Psoas muscle (tissue), 8 donors: ENCODE data around the gene TBX3. TPM values are rescaled to one million over a fixed set of nuclear protein-coding genes. Genes with fewer than 3 reads are reported as not detected.

Source experiments
- ATAC-seq, 4 donors: fragments of 200-7000 bp; cut with Tn5 transposase; one replicate each; pipeline ENCODE4 v1.9.1; 2020; ENCODE audit warnings: moderate library complexity in 3 of 4, mild to moderate bottlenecking in 2 of 4
- DNase-seq, 2 donors: peaks; one replicate each; pipeline ENCODE4 v3.0.0-alpha.2; 2020
- H3K27ac ChIP-seq: fragments of 200-600 bp; one replicate; pipeline ENCODE4 v1.8.0; 2022
- H3K27me3 ChIP-seq, 3 donors: fragments of 200-600 bp in 1 of 3; one replicate each; pipeline versions ENCODE4 v1.6.1 to v1.8.0; 2013 to 2022; ENCODE audit warnings: low read length in 2 of 3, mild to moderate bottlenecking in 2 of 3, moderate library complexity in 1 of 3; ENCODE audit not compliant: insufficient read depth in 3 of 3
- H3K36me3 ChIP-seq, 2 donors: fragments of 200-600 bp in 1 of 2; one replicate each; pipeline versions ENCODE4 v1.6.1 to v1.8.0; 2013 to 2022; ENCODE audit warnings: low read depth in 1 of 2, mild to moderate bottlenecking in 1 of 2, moderate library complexity in 1 of 2; ENCODE audit not compliant: insufficient read depth in 1 of 2
- H3K4me1 ChIP-seq: fragments of 200-600 bp; one replicate; pipeline ENCODE4 v1.8.0; 2022
- H3K4me3 ChIP-seq: fragments of 200-600 bp; one replicate; pipeline ENCODE4 v1.8.0; 2022; ENCODE audit warnings: mild to moderate bottlenecking
- H3K9me3 ChIP-seq: fragments of 200-600 bp; one replicate; pipeline ENCODE4 v1.8.0; 2022
- CTCF ChIP-seq: fragments of 200-600 bp; IDR thresholded peaks from one replicate; pipeline ENCODE4 v1.8.0; 2022; ENCODE audit warnings: antibody characterized with exemption
- WGBS, 3 donors: extraction: QIAGEN DNeasy Blood & Tissue Kit; methylation state at CpG; one replicate each; pipeline versions ENCODE4 v1.1.6 to v1.1.7; 2013; 5-methylcytosine and 5-hydroxymethylcytosine counted together
- intact Hi-C, 2 donors: fragments of 100-400 bp; cut with DNase I; formaldehyde crosslinking; loops; one replicate each; pipeline versions ENCODE4 v1.11.0 to v1.14.2; 2022
- polyA plus RNA-seq, 3 donors: library from polyadenylated mRNA; stranded (reverse); fragments of 200-250 nt; gene quantifications; one replicate each; pipeline ENCODE4 v1.2.3, GENCODE V29; 2013
- total RNA-seq, 4 donors: library from RNA; stranded (reverse); fragmentation: NEBNext Ultra II Directional in 2 of 4; extraction: Animal tissue kit (Norgen Biotek cat#: 25700) in 2 of 4; gene quantifications; one replicate each; pipeline versions ENCODE4 v1.2.1 to v1.2.4, GENCODE V29; 2021 to 2023
- donor health status: healthy with polysubstance abuse.
- donor health status: DM: no; HTN: no; CAD: no; lungs with moderate emphysema.
- donor health status: Bipolar disorder and iron deficiency.
- donor health status: healthy.
- donor health status: DM: yes; HTN: yes; CAD: no.
- donor health status: DM: no; HTN: no; CAD: no.
- donor health status: DM: no; HTN: no; CAD: no.
- donor health status: DM: yes; HTN: yes; CAD: no.

TBX3 gene
- total and polyA plus RNA-seq, 7 donors, result 5.0 to 50.8 (median 15.3) TPM

- TF ChIP-seq CTCF, result no peak
- ATAC-seq, result no peak
- Histone ChIP-seq H3K36me3 (no peaks in the 10 kb centered on the region), H3K9me3 (no peaks in the 10 kb centered on the region), H3K27me3 (peaks cover 4 to 54% (median 15%) of the 10 kb centered on the region in 3 donors), H3K27ac (no peak overlapping the region), H3K4me1 (no peaks in the 10 kb centered on the region), H3K4me3 (no peak overlapping the region)
- WGBS, 3 donors, result 30 to 44% (median 33%) methylated on average over 1 of the region's 1 CpG
- no peak for DNase-seq
- intact Hi-C loops, result loop anchor here (5.0 to 10.0 kb wide), 2 partner anchors 514 to 971 kb away; no protein-coding TSS in a partner anchor
These were observed 22.7 kb downstream of the TBX3 start for GRCh38 chr12:114661245-114661644.

DNA sequence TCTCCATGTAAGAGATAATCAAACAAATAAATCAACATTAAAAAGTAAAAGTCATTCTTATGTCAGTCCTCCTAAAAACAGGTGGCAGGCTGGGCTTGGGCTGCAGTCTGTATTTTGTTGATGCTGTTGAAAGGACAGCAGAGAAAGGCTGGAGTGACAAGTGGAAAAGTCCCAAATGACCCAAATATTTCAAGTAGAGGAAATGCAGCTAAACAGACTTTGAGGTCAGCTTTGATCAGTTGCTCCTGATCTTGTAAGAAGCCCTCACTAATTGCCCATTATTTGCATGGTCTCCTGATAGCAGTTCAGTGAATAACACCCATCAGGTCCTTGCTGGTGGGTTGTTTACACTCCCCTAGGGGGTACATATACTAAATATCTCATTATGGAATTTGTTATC lies 24.9 kb downstream of the TBX3 start:
- H3K36me3 ChIP-seq, result no peaks in the 10 kb centered on the region
- no peaks in the 10 kb centered on the region for H3K4me1 ChIP-seq
- no peak for DNase-seq
- ATAC-seq, result no peak
- TF ChIP-seq CTCF, result no peak
- no peak overlapping the region for H3K27ac ChIP-seq
- H3K4me3 ChIP-seq, result no peak overlapping the region
- peaks cover 2 to 41% (median 3%) of the 10 kb centered on the region in 3 donors for H3K27me3 ChIP-seq
- intact Hi-C loops, result no loop called here
- H3K9me3 ChIP-seq, result no peaks in the 10 kb centered on the region

DNA sequence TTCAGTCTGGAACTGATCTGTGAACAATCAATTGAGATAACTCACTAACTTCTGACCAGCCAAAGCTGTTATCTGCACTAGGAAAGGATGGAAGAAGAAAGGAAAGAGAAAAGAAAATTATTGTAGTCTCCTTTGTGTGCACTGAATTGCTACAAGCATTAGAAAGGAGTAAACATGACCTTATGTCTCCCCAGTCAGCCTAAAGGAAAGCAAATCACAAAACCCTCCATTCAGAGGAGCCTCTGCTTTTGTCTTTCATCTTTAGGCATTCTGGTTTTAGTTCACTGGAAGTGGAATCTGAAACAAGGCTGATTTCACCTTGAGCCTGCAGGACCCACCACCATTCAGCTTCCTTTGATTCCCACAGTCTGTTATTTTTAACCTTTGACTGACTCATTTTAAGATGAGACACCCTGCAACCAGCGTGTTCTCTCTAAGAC lies 26.0 kb downstream of the TBX3 start:
- Histone ChIP-seq H3K4me3 (no peak overlapping the region), H3K36me3 (no peaks in the 10 kb centered on the region), H3K27me3 (peaks cover 2 to 30% (median 2%) of the 10 kb centered on the region in 3 donors), H3K4me1 (no peaks in the 10 kb centered on the region), H3K9me3 (no peaks in the 10 kb centered on the region), H3K27ac (no peak overlapping the region)
- WGBS, 3 donors, result 74 to 81% (median 76%) methylated on average over 1 of the region's 1 CpG
- no peak for DNase-seq
- intact Hi-C loops, result no loop called here
- TF ChIP-seq CTCF, result no peak
- ATAC-seq, result no peak

GRCh38 chr12:114657597-114657920 lies 26.4 kb downstream of the TBX3 start:
- intact Hi-C loops, result no loop called here
- ATAC-seq (no peak), DNase-seq (no peak)
- H3K27ac ChIP-seq, result no peak overlapping the region
- TF ChIP-seq CTCF, result no peak
- WGBS, 3 donors, result 73 to 87% (median 82%) methylated on average over 6 of the region's 6 CpGs
- H3K4me3 ChIP-seq, result no peak overlapping the region
- peaks cover 2 to 26% (median 2%) of the 10 kb centered on the region in 3 donors for H3K27me3 ChIP-seq
- H3K9me3 ChIP-seq, result no peaks in the 10 kb centered on the region
- H3K4me1 ChIP-seq, result no peaks in the 10 kb centered on the region
- H3K36me3 ChIP-seq, result no peaks in the 10 kb centered on the region

GRCh38 chr12:114656906-114657596 lies 26.9 kb downstream of the TBX3 start:
- no peaks in the 10 kb centered on the region for H3K4me1 ChIP-seq
- WGBS, 3 donors, result 55 to 73% (median 72%) methylated on average over 8 of the region's 8 CpGs
- TF ChIP-seq CTCF, result no peak

More at GRCh38 chr12:114656906-114657596, 26.9 kb downstream of the TBX3 start:
- peaks cover 2 to 26% (median 2%) of the 10 kb centered on the region in 3 donors for H3K27me3 ChIP-seq
- intact Hi-C loops, result no loop called here
- no peak for DNase-seq
- no peaks in the 10 kb centered on the region for H3K36me3 ChIP-seq
- no peaks in the 10 kb centered on the region for H3K9me3 ChIP-seq
- H3K4me3 ChIP-seq, result no peak overlapping the region
- ATAC-seq, result no peak
- H3K27ac ChIP-seq, result no peak overlapping the region
